ENCODE measurements around the gene NFATC4.
"Not testable (repeated sequence)": the region's sequence is repeated elsewhere in the genome, so short reads cannot be mapped to it uniquely, and the experiment has no call there.

NFATC4 gene

DNA sequence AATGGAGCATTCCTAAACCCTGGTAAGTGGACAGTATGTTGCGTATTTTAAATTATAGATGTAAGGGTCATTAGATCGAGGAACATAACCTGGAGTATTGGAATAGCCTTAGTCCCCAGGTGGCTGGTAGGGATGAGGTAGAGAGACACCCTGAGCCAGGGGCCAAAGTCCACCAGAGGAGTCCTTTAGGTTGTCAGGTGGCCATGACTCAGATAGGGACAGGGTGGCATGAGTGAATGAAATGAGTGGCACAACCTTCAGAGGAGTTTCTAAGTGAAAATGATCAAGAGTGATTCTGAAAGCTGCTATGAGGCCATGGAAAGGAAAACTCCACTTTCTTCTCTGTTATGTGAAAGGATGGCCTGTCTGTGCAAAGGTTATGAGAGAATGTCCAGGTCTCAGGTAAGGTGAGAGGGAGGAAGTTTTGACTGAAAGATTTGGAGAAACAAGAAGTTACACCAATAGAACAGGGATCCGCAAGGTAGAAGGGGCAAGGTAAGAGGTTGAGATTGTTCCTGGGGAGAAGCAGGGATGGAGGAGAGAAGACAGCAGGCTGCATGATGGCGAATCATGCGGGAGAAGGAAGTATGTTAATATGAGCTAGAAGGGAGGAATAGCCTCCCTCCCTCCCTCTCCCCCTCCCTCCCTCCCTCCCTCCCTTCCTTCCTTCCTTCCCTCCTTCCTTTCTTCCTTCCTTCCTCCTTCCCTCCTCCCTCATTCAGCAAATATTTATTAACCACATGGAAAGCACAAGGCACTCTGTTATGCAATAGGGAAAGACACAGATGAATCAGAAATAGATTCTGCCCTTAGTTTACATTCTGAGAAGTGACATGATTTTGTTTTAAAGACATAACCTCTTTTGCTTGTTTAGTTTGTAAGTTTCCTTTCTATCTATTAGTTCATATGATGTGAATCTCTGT, 14.2 kb upstream of the NFATC4 start:
- H3K9me3 Mint-ChIP-seq: no peaks in the 10 kb centered on the region
- peaks cover 68% of the 10 kb centered on the region for H3K27me3 Mint-ChIP-seq
- no peak overlapping the region for H3K4me3 Mint-ChIP-seq
- ATAC-seq: no peak
- H3K4me1 Mint-ChIP-seq: peaks cover 5% of the 10 kb centered on the region
- H3K27ac Mint-ChIP-seq: no peak overlapping the region
- no peaks in the 10 kb centered on the region for H3K36me3 Mint-ChIP-seq

DNA sequence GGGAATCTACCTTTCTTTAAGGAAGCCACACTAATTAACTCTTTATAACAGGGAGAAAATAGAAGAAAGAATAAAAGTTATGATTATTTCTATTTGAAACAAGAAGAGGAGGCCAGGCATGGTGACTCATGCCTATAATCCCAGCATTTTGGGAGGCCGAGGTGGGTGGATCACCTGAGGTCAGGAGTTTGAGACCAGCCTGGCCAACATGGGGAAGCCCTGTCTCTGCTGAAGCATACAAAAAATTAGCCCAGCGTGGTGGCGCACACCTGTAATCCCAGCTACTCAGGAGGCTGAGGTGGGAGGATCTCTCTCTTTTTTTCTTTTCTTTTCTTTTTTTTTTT, 13.5 kb upstream of the NFATC4 start:
- H3K27me3 Mint-ChIP-seq: peaks cover 62% of the 10 kb centered on the region
- H3K9me3 Mint-ChIP-seq, H3K4me1 Mint-ChIP-seq, ATAC-seq, H3K4me3 Mint-ChIP-seq, H3K36me3 Mint-ChIP-seq, H3K27ac Mint-ChIP-seq: not testable (repeated sequence)

DNA sequence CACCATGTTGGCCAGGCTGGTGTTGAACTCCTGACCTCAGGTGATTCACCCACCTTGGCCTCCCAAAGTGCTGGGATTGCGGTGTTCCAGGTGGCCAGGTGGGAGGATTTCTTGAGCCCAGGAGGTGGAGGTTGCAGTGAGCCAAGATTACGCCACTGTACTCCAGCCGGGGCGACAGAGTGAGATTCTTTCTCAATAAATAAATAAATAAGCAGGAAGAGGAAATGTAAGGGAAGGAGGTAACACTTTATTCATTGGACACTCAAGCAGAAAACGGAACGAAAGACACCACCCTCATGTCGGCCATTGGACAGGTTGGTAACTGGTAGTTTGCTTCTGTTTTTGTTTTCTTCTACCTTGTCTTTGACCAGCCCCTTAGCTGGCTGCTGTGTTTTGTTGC, 13.0 kb upstream of the NFATC4 start:
- Mint-ChIP-seq H3K36me3 (no peaks in the 10 kb centered on the region), H3K27ac (no peak overlapping the region), H3K4me3 (no peak overlapping the region), H3K9me3 (no peaks in the 10 kb centered on the region), H3K4me1 (peaks cover 5% of the 10 kb centered on the region), H3K27me3 (peaks cover 57% of the 10 kb centered on the region)
- ATAC-seq: no peak

DNA sequence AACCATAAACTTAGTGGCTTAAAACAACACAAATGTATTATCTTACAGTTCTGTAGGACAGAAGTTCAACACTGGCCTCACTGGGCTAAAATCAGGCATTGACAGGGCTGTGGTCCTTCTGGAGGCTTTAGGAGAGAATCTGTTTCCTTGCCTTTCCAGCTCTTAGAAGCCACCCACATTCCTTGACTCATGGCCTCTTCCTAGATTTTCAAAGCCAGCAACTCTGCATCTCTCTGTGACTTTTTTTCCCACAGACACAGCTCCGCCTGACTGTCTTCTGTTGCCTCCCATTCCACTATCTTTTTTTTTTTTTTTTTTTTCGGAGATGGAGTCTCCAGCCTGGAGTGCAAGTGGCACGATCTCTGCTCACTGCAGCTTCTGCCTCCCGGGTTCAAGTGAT, 11.8 kb upstream of the NFATC4 start:
- Mint-ChIP-seq H3K36me3 (no peaks in the 10 kb centered on the region), H3K9me3 (no peaks in the 10 kb centered on the region), H3K4me3 (no peak overlapping the region), H3K27me3 (peaks cover 45% of the 10 kb centered on the region), H3K27ac (no peak overlapping the region), H3K4me1 (peaks cover 5% of the 10 kb centered on the region)
- no peak for ATAC-seq

DNA sequence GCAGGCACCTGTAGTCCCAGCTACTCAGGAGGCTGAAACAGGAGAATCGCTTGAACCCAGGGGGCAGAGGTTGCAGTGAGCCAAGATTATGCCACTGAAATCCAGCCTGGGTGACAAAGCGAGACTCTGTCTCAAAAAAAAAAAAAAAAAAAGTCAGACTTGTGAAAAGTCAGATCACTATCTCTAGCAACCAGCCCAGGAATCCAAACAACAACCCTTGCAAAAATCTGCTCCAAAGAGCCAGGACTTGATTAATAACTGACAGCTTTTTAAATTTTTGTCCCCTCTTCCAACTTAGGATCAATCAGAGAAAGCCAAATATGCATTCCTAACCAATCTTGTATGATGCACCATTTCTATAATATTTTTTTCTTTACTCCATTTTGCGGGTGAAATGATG, 7.7 kb upstream of the NFATC4 start:
- Mint-ChIP-seq H3K27me3 (peaks cover 19% of the 10 kb centered on the region), H3K27ac (no peak overlapping the region), H3K4me3 (no peak overlapping the region), H3K9me3 (no peaks in the 10 kb centered on the region), H3K4me1 (peaks cover 5% of the 10 kb centered on the region), H3K36me3 (no peaks in the 10 kb centered on the region)
- no peak for ATAC-seq

DNA sequence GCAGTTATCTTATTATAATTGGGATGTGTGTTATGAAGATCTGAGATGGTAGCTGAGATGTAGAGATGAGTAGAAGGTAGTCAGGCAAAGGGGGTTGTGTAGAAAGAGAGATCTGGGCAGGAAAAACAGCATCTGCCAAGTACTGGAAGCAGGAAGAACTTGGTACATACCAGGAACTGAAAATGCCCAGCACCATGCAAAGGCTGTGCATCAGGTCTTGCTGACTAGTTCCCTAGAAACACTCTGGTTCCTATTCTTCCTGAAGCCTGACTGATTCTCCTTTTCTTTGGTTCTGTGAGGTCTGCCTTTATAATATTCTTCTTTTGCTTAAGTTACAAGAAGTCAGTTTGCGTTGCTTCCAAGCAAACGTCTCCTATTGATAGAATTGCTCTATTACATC, 6.7 kb upstream of the NFATC4 start:
- H3K4me1 Mint-ChIP-seq: peaks cover 15% of the 10 kb centered on the region
- no peak overlapping the region for H3K4me3 Mint-ChIP-seq
- no peaks in the 10 kb centered on the region for H3K36me3 Mint-ChIP-seq
- H3K9me3 Mint-ChIP-seq: no peaks in the 10 kb centered on the region
- ATAC-seq: no peak
- H3K27me3 Mint-ChIP-seq: peaks cover 20% of the 10 kb centered on the region
- no peak overlapping the region for H3K27ac Mint-ChIP-seq

DNA sequence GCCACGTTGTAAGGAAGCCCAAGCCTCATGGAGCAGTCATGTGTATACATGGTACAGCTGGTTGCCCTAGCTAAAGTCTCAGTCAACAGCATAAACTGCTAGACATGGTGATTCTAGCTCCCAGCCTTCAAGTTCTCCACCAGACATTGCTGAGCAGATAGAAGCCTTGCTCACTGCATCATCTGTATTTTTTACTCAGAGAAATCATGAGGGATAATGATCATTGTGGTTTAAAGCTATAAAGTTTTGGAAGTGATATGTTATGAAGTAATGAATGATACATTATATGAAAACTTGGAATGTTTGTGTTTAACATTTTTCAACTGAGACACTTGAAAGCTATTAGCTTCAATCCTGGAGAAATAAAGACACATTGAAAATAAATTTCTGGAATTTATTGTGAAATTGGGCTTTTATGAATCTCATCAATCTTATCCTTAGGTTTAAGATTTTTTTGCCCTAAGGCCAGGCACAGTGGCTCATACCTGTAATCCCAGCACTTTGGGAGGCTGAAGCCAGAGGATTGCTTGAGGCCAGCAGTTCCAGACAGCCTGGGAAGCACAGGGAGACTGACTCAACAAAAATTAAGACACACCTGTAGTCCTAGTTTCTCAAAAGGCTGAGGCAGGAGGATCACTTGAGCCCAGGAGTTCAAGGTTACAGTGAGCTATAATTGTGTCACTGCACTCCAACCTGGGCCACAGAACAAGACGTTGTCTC, 5.6 kb upstream of the NFATC4 start:
- H3K9me3 Mint-ChIP-seq: no peaks in the 10 kb centered on the region
- peaks cover 19% of the 10 kb centered on the region for H3K27me3 Mint-ChIP-seq
- no peak overlapping the region for H3K27ac Mint-ChIP-seq
- peaks cover 23% of the 10 kb centered on the region for H3K4me1 Mint-ChIP-seq
- ATAC-seq: no peak
- no peaks in the 10 kb centered on the region for H3K36me3 Mint-ChIP-seq
- H3K4me3 Mint-ChIP-seq: no peak overlapping the region

DNA sequence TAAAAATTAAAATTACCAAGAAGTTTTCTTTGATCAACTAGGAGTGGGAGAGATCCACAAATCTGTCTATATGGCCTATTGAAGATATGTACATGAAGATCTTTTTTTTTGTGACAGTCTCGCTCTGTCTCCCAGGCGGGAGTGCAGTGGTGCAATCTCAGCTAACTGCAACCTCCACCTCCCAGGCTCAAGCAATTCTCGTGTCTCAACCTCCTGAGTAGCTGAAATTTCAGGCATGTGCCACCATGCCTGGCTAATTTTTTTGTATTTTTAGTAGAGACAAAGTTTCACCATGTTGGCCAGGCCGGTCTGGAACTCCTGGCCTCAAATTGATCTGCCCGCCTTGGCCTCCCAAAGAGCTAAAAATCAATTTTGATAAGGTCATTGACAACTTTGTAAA, 4.6 kb upstream of the NFATC4 start:
- no peak for ATAC-seq
- no peak overlapping the region for H3K27ac Mint-ChIP-seq

DNA sequence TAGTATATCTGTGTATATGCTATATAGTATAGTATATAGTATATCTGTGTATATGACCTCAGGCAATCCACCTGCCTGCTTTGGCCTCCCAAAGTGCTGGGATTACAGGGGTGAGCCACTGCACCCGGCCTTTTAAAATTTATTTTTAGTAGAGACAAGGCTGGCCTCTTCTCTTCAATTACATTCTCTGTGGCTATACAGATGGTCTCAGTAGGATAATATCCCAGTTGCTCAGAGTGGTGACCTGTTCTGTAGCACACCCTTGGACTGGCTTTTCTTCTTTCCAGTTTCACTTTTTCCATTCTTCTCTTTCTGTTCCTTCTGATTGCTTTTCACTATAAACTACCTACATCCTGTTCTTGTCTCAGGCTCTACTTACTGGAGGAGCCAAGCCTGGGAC, 3.1 kb upstream of the NFATC4 start:
- Mint-ChIP-seq H3K27ac (no peak overlapping the region), H3K4me1 (peaks cover 34% of the 10 kb centered on the region), H3K27me3 (peaks cover 19% of the 10 kb centered on the region), H3K4me3 (no peak overlapping the region), H3K36me3 (no peaks in the 10 kb centered on the region), H3K9me3 (no peaks in the 10 kb centered on the region)
- no peak for ATAC-seq

More for the DNA sequence above, 4.6 kb upstream of the NFATC4 start:
- Mint-ChIP-seq H3K4me3 (no peak overlapping the region), H3K9me3 (no peaks in the 10 kb centered on the region), H3K4me1 (peaks cover 33% of the 10 kb centered on the region), H3K36me3 (no peaks in the 10 kb centered on the region), H3K27me3 (peaks cover 19% of the 10 kb centered on the region)

DNA sequence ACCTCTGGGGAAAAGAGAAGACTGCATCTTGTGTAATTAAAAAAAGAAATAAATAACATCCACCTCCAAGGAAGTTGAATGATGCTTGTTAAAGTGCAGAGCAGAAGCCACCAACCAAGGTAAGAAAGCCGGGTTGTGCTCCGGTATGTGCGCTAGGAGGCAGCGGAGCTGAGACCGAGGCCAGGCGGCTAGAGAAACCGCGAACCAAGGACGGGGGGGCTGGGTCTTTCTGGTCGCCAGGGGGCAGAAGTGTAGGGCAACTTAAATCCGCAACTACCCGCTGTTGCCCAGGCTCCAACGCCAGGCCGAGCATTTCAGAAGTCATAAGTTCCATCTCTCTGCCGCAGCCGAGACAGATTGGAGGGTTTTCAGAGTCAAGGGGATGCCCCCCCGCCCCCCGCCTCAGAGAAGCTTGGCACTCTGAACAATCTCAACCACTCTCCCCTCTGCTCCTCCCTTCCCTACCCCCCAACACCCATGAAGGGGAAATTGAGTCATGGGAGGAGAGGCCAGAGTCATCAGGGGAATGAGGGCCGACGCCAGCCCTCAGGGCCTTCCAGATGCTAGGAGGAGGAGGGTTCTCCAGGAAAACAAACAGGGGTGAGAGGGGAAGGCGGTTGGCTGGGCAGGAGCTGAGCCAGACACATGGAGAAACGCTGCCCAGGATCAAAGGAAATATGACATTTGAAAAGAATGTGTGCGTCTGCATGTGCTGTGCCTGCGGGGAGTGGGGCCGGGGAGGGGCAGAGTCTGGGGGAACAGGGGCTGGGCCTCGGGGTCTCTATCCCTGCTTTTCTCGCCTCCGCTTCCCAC, 2.2 kb upstream of the NFATC4 start:
- H3K4me3 Mint-ChIP-seq: peak overlapping the region; percentile 70

DNA sequence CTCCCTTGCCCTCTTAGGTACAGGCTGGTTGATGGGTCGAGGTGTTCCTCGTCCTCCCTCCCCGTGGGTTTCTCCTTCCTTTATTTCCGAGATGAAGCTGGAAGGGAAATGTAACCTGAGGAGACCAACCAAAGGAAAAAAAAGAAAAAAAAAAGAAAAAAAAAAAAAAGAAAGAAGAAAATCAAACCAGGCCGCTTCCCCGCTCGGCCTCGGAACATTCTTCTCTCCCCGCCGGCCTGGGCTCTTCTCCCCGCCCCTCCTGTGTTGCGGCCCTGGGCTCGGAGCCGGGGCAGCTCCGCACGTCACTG, 1.6 kb upstream of the NFATC4 start:
- Mint-ChIP-seq H3K4me3 (peak overlapping the region; percentile 74), H3K4me1 (peaks cover 34% of the 10 kb centered on the region), H3K36me3 (no peaks in the 10 kb centered on the region), H3K27me3 (peaks cover 19% of the 10 kb centered on the region), H3K9me3 (no peaks in the 10 kb centered on the region), H3K27ac (peak overlapping the region; percentile 93)
- peak; percentile 0 for ATAC-seq

More for the DNA sequence above, 2.2 kb upstream of the NFATC4 start:
- no peaks in the 10 kb centered on the region for H3K36me3 Mint-ChIP-seq
- peaks cover 34% of the 10 kb centered on the region for H3K4me1 Mint-ChIP-seq
- H3K27ac Mint-ChIP-seq: peak overlapping the region; percentile 93
- peak; percentile 60 for ATAC-seq
- no peaks in the 10 kb centered on the region for H3K9me3 Mint-ChIP-seq
- peaks cover 19% of the 10 kb centered on the region for H3K27me3 Mint-ChIP-seq

DNA sequence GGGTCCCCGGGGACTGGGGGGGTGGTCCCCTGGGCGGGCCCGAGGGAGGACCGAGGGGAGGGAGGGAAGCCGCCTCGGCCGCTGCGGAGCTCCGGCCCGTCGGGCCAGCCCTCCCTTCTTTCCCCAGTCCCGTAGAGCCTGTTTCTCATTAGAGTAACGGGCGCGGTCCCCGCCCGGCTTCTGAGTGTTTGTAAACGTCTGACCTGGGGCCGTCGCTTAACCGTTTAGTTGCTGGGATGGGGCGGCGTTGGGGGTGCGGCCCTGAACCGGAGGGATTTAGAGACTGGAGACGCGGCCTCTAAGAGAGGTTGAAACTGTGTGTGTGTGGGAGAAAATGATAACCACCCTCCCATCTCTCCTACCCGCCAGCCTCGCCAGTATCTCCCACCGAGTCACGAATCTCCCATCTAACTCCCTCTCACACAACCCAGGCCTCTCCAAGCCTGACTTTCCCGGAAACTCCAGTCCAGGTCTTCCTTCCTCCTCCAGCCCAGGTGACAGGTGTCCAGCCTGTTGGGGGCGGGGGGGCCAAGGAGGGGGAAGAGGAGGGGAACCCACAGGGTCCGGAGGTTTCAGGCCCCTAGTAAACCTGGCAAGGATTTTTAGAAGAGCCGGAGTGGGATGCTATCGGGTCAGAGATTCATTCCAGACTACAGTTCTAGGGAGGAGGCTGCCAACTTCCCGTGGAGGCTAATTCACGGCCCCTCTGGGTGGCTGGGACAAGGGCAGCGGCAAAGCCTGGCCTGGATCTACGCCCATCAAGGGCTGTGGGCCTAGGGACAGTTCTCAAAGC, 1.1 kb upstream of the NFATC4 start:
- peak overlapping the region; percentile 93 for H3K27ac Mint-ChIP-seq
- peaks cover 34% of the 10 kb centered on the region for H3K4me1 Mint-ChIP-seq
- H3K27me3 Mint-ChIP-seq: peaks cover 19% of the 10 kb centered on the region
- peak overlapping the region; percentile 74 for H3K4me3 Mint-ChIP-seq
- ATAC-seq: peak; percentile 93
- no peaks in the 10 kb centered on the region for H3K9me3 Mint-ChIP-seq
- H3K36me3 Mint-ChIP-seq: no peaks in the 10 kb centered on the region

DNA sequence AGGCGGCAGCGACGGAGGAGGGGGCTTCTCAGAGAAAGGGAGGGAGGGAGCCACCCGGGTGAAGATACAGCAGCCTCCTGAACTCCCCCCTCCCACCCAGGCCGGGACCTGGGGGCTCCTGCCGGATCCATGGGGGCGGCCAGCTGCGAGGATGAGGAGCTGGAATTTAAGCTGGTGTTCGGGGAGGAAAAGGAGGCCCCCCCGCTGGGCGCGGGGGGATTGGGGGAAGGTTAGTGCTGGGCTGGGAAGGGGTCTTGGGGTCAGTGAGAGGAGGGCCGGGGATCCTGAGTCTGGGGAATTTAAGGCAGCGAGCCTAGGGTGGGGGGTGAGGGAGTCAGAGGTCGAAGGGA, 203 bp downstream of the NFATC4 start:
- peaks cover 19% of the 10 kb centered on the region for H3K27me3 Mint-ChIP-seq

DNA sequence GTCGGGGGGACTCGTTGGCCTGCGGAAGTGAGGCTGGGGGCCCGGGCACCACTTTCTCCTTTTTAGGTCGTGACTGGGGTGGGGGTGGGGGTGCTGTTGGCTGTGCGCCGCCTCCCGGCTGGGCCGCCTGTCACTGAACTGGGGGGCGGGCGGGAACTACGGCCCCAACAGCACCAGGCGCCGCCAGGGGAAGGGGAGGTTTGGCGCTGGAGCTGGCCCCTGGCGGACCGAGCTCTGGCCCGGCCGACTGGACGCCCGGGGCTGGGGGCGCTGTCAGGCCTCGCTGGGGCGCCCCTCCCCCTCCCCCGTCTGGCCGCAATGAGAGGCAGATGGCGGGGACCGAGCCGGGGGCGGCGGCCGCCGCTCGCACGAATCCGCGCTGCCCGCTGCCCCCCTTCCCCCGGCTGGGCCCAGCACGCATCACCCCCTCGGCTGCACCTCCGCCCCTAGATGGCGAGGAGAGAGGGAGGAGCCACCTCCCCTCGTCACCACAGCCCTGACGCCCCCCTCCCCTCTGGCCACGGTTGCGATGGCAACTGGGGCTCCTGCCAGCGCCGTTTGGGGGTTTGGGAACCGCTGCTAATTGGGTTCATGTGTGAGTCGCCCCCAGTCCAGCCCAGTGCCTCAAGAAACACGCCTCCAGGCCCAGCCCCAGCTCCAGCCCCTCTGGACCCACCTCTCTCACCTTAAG, 723 bp downstream of the NFATC4 start:
- no peak for ATAC-seq
- Mint-ChIP-seq H3K9me3 (no peaks in the 10 kb centered on the region), H3K4me1 (peaks cover 34% of the 10 kb centered on the region), H3K27ac (peak overlapping the region; percentile 93), H3K27me3 (peaks cover 19% of the 10 kb centered on the region), H3K4me3 (peak overlapping the region; percentile 74), H3K36me3 (no peaks in the 10 kb centered on the region)

More for the DNA sequence above, 203 bp downstream of the NFATC4 start:
- Mint-ChIP-seq H3K4me3 (peak overlapping the region; percentile 74), H3K9me3 (no peaks in the 10 kb centered on the region), H3K4me1 (peaks cover 34% of the 10 kb centered on the region), H3K36me3 (no peaks in the 10 kb centered on the region), H3K27ac (peak overlapping the region; percentile 93)
- ATAC-seq: no peak

Data from stimulated activated memory B cell treated with anti-CD40 and anti-IgM and Interleukin-4, amounts not matched to agents 10 μg/mL and 1 μg/mL and 100 μg/mL, for 72 hours (primary cell).